Neuronal stem cell (in vitro differentiated cells): ENCODE measurements around the gene LCOR.

Source experiments
- DNase-seq: peaks from one replicate; pipeline ENCODE4 v3.0.0-alpha.2; 2013; ENCODE audit warnings: low spot score
- H2AFZ ChIP-seq: one replicate; pipeline ENCODE4 v1.6.1; 2013; ENCODE audit warnings: mild to moderate bottlenecking, low read length, inconsistent platforms
- H2AK5ac ChIP-seq: 2 replicates; pipeline ENCODE4 v1.6.1; 2013; ENCODE audit warnings: low read depth, mild to moderate bottlenecking, inconsistent platforms, low read length, moderate library complexity, mixed read lengths
- H2BK120ac ChIP-seq: 2 replicates; pipeline ENCODE4 v1.6.1; 2013; ENCODE audit warnings: low read depth, mild to moderate bottlenecking, inconsistent platforms, low read length, moderate library complexity, mixed read lengths
- H2BK12ac ChIP-seq: one replicate; pipeline ENCODE4 v1.6.1; 2013; ENCODE audit warnings: low read length, inconsistent platforms
- H2BK15ac ChIP-seq: 2 replicates; pipeline ENCODE4 v1.6.1; 2013; ENCODE audit warnings: mild to moderate bottlenecking, low read length, inconsistent platforms, mixed read lengths
- H2BK5ac ChIP-seq: one replicate; pipeline ENCODE4 v1.6.1; 2013; ENCODE audit warnings: inconsistent platforms, mild to moderate bottlenecking, low read length, moderate library complexity
- H3K14ac ChIP-seq: one replicate; pipeline ENCODE4 v1.6.1; 2013; ENCODE audit warnings: low read length, inconsistent platforms
- H3K18ac ChIP-seq: 2 replicates; pipeline ENCODE4 v1.6.1; 2013; ENCODE audit warnings: low read length, inconsistent platforms
- H3K23ac ChIP-seq: 2 replicates; pipeline ENCODE4 v1.6.1; 2013; ENCODE audit warnings: low read depth, mild to moderate bottlenecking, mixed read lengths, low read length, inconsistent platforms; ENCODE audit not compliant: poor library complexity
- H3K27ac ChIP-seq: replicated peaks from 3 replicates; pipeline ENCODE4 v1.5.1; 2013; ENCODE audit warnings: low read length, inconsistent platforms
- H3K27me3 ChIP-seq, 3 experiments: 2 replicates each; pipeline ENCODE4 v1.6.1; 2013; ENCODE audit warnings: low read length in 3 of 3, mild to moderate bottlenecking in 2 of 3, inconsistent platforms in 1 of 3, low read depth in 1 of 3, mixed read lengths in 1 of 3, moderate library complexity in 1 of 3; ENCODE audit not compliant: control insufficient read depth in 3 of 3, insufficient read depth in 3 of 3
- H3K36me3 ChIP-seq, 2 donors: replicated peaks in 1 of 2; 2 replicates each; pipeline ENCODE4 v1.6.1; 2013; ENCODE audit warnings: low read length in 2 of 2; ENCODE audit not compliant: control insufficient read depth in 2 of 2, insufficient read depth in 2 of 2
- H3K4ac ChIP-seq: 2 replicates; pipeline ENCODE4 v1.6.1; 2013; ENCODE audit warnings: inconsistent platforms, mild to moderate bottlenecking, low read length, moderate library complexity
- H3K4me1 ChIP-seq, 2 donors: 1 replicate in 1 of 2; 2 replicates in 1 of 2; pipeline ENCODE4 v1.6.1; 2013; ENCODE audit warnings: low read length in 2 of 2, low read depth in 1 of 2; ENCODE audit not compliant: control insufficient read depth in 2 of 2, insufficient read depth in 1 of 2
- H3K4me2 ChIP-seq: one replicate; pipeline ENCODE4 v1.6.1; 2013; ENCODE audit warnings: mild to moderate bottlenecking, low read length, inconsistent platforms; ENCODE audit not compliant: insufficient read depth, poor library complexity, severe bottlenecking
- H3K4me3 ChIP-seq, 2 donors: 2 replicates each; pipeline ENCODE4 v1.5.1; 2013; ENCODE audit warnings: low read length in 2 of 2, mild to moderate bottlenecking in 2 of 2, inconsistent platforms in 1 of 2, moderate library complexity in 1 of 2
- H3K79me1 ChIP-seq: one replicate; pipeline ENCODE4 v1.6.1; 2013; ENCODE audit warnings: low read depth, mild to moderate bottlenecking, inconsistent platforms, low read length, moderate library complexity
- H3K9ac ChIP-seq: one replicate; pipeline ENCODE4 v1.6.1; 2013; ENCODE audit warnings: mild to moderate bottlenecking, low read depth, low read length, inconsistent platforms; ENCODE audit not compliant: poor library complexity
- H3K9me3 ChIP-seq, 2 donors: replicated peaks in 1 of 2; 2 replicates each; pipeline versions ENCODE3 to v1.6.1; 2013; ENCODE audit warnings: low read length in 2 of 2, mild to moderate bottlenecking in 2 of 2, inconsistent platforms in 1 of 2, low read depth in 1 of 2, mixed read lengths in 1 of 2, moderate library complexity in 1 of 2; ENCODE audit not compliant: control insufficient read depth in 2 of 2, insufficient read depth in 1 of 2
- H4K8ac ChIP-seq: one replicate; pipeline ENCODE4 v1.6.1; 2013; ENCODE audit warnings: low read depth, mild to moderate bottlenecking, inconsistent platforms, low read length, moderate library complexity
- H4K91ac ChIP-seq: one replicate; pipeline ENCODE4 v1.6.1; 2013; ENCODE audit warnings: low read length, low read depth, mild to moderate bottlenecking, inconsistent platforms; ENCODE audit not compliant: poor library complexity
- WGBS, 2 donors: extraction: QIAGEN DNeasy Blood & Tissue Kit; methylation state at CpG; one replicate each; pipeline ENCODE4 v1.1.7; 2013; ENCODE audit warnings: missing lambda C conversion rate in 2 of 2, mixed read lengths in 1 of 2; ENCODE audit not compliant: insufficient read length in 2 of 2, insufficient replicate concordance in 1 of 2; ENCODE audit errors: extremely low coverage in 2 of 2; 5-methylcytosine and 5-hydroxymethylcytosine counted together

The LCOR gene

DNA sequence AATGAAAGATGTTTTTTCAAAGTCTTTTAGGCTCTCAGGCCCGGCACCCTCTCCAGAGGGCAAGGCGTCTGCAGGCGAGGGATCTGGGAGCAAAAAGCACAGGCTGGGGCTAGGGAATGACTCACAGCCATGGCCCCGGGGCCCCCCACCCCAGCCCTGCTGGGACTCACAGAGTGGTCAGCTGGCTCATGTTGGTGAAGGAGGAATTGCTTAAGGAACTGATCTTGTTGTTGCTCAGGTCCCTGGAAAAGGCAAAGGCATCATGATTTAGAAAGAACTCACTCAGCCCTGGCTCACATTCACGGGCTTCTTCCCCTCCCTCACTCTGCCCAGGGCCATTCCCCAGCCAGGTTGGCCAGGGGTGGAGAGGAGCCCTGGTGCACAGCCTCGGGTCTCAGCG is 202.2 kb downstream of the LCOR start:
- Histone ChIP-seq H3K9me3 (no peaks in the 10 kb centered on the region), H2BK15ac (no peak overlapping the region), H3K27me3 (peaks cover 0 to 10% (median 5%) of the 10 kb centered on the region in 3 experiments), H3K23ac (peak overlapping the region; percentile 49), H2AK5ac (peak overlapping the region; percentile 78), H2AFZ (no peak overlapping the region), H4K8ac (no peak overlapping the region), H3K27ac (no peak overlapping the region), H3K4me2 (no peak overlapping the region), H2BK12ac (no peak overlapping the region), H3K9ac (no peak overlapping the region), H2BK5ac (no peak overlapping the region), H3K4ac (no peak overlapping the region), H3K14ac (no peak overlapping the region), H2BK120ac (peak overlapping the region; percentile 77), H3K18ac (peak overlapping the region; percentile 81), H4K91ac (no peak overlapping the region), H3K36me3 (no peaks in the 10 kb centered on the region), H3K79me1 (no peaks in the 10 kb centered on the region), H3K4me1 (peaks cover 6 to 11% of the 10 kb centered on the region in 2 donors), H3K4me3 (no peak overlapping the region)
- DNase-seq: no peak
- WGBS, 2 donors: no CpG with 5 or more reads among the region's 7 CpGs

DNA sequence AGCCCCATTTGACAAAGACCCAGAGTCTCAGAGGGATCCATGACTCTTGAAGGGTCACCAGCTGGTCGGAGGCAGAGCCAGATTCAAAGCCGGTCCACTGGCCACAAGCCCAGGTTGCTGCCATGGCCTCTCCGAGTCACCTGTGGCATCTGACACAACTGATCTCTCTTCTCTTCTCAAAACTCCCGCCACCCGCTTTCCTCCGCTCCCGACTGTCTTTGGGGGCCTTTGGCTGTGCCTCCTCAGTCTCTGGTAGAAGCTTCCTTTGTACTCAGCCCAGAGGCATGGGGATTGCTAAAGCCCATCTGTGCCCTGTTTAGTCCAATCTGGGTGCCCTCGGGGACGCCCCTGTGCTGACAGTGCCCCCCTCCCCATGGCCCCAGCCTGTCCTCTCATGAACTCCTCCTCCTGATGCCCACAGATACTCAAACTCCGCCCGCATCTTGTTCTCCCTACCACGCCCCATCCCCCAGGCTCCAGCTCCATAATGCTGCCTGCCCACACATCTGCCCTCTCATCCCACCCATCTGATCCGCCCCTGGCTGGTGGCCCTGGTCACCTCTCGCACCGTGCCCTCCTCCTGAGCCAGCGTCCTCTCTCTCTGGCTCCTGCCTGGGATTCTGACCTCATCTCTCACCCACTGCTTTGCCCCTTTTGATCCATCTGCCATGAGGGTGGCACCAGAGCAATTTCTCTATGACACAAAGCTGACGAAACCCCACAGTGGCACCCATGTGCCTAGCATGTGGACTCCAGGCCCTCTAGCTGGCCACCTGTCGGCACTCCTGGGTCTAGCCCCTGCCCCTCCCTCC is 203.1 kb downstream of the LCOR start:
- Histone ChIP-seq H3K4ac (no peak overlapping the region), H3K4me3 (no peak overlapping the region), H2BK120ac (peak overlapping the region; percentile 77), H2BK12ac (no peak overlapping the region), H3K27me3 (peaks cover 0 to 10% (median 5%) of the 10 kb centered on the region in 3 experiments), H3K36me3 (no peaks in the 10 kb centered on the region), H2AK5ac (peak overlapping the region; percentile 33), H3K4me1 (peaks cover 6 to 11% of the 10 kb centered on the region in 2 donors), H4K8ac (no peak overlapping the region), H3K23ac (no peak overlapping the region), H3K79me1 (no peaks in the 10 kb centered on the region), H2BK15ac (no peak overlapping the region), H3K4me2 (no peak overlapping the region), H2AFZ (no peak overlapping the region), H3K18ac (peak overlapping the region; percentile 44), H3K27ac (no peak overlapping the region), H3K9me3 (no peaks in the 10 kb centered on the region), H3K14ac (no peak overlapping the region), H2BK5ac (no peak overlapping the region), H4K91ac (no peak overlapping the region), H3K9ac (no peak overlapping the region)
- DNase-seq: no peak
- WGBS, 2 donors: no CpG with 5 or more reads among the region's 18 CpGs

DNA sequence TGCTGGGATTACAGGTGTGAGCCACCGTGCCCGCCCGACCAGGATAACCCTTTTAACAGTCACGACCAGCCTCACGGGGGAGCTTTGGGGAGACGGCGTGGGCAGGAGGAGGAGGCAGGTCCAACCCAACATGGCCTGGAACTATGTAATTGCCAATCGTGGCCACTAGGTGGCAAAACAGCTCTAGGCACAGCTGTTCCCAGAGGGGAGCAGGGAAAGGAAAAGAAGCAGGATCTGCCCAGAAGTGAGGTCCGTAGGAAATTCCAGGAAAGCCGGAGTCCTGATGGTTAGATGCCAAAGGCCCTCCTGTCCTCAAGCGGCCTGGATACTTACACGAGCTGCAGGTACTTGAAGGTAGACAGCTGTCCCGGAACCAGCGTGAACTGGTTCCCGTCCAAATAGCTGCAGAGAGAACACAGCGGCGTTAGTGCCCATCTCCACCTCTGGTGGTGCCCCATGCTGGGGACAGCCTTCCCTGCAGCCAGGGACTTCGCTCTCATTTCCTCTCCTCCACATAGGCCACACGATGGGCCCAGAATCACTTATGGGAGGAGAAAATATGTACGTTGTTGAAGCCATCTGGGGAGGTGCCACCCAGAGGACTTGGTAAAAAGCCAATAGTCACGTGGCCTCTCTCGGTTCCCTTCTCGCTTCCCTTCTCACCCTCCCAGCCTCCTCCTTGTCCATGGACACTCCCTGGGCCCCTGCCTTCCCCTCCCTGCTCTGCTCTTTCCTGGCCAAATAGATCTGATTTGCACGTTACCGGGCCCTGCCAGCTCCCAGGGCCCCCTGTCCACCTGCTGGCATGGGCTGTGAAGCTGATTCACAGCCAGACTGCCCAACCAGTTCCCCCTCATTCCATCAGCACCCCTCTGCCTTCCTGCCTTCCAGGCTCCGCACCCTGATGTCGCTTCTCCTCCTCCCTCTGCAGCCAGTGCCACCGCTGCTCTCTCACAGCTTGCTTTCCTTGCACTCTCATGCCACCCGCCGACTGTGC is 205.6 kb downstream of the LCOR start:
- Histone ChIP-seq H3K27me3 (peaks cover 0 to 5% (median 0%) of the 10 kb centered on the region in 3 experiments), H4K91ac (peak overlapping the region; percentile 41), H2AK5ac (peak overlapping the region; percentile 68), H3K9me3 (no peaks in the 10 kb centered on the region), H2BK12ac (peak overlapping the region; percentile 42), H3K18ac (peak overlapping the region; percentile 92), H3K9ac (peak overlapping the region; percentile 66), H4K8ac (peak overlapping the region; percentile 24), H2BK120ac (peak overlapping the region; percentile 82), H3K4me3 (peak overlapping the region in 1 of 2 donors; percentile 14), H3K23ac (peak overlapping the region; percentile 90), H3K79me1 (no peaks in the 10 kb centered on the region), H2AFZ (peak overlapping the region; percentile 79), H3K14ac (no peak overlapping the region), H3K36me3 (no peaks in the 10 kb centered on the region), H3K27ac (no peak overlapping the region), H3K4me1 (peaks cover 4 to 10% of the 10 kb centered on the region in 2 donors), H2BK15ac (peak overlapping the region; percentile 98), H3K4me2 (peak overlapping the region; percentile 37), H3K4ac (no peak overlapping the region), H2BK5ac (no peak overlapping the region)
- no CpG with 5 or more reads among the region's 30 CpGs for WGBS, 2 donors
- peak; percentile 82 for DNase-seq
